Ovary (tissue), 9 donors: ENCODE measurements around the gene KCNK4. TPM values are rescaled to one million over a fixed set of nuclear protein-coding genes. Genes with fewer than 3 reads are reported as not detected.

ENCODE experiments used
- DNase-seq, 5 donors: peaks; one replicate each; pipeline ENCODE4 v3.0.0-alpha.2; 2019 to 2020
- H3K27ac ChIP-seq, 2 donors: fragments of 200-600 bp; one replicate each; pipeline versions ENCODE4 v1.5.1 to v1.8.0; 2019 to 2022
- H3K27me3 ChIP-seq: fragments of 200-600 bp; one replicate; pipeline ENCODE4 v1.8.0; 2022
- H3K36me3 ChIP-seq: fragments of 200-600 bp; sonication (generic); one replicate; pipeline ENCODE4 v1.5.1; 2019
- H3K4me1 ChIP-seq: one replicate; pipeline ENCODE4 v1.8.1; 2013; ENCODE audit warnings: mild to moderate bottlenecking, moderate library complexity; ENCODE audit not compliant: insufficient read depth
- H3K4me3 ChIP-seq: fragments of 200-600 bp; sonication (generic); one replicate; pipeline ENCODE4 v1.5.1; 2017
- H3K9me3 ChIP-seq, 2 donors: fragments of 200-600 bp in 1 of 2; sonication (generic) in 1 of 2; one replicate each; pipeline versions ENCODE4 v1.5.1 to v1.8.1; 2013 to 2019; ENCODE audit warnings: mild to moderate bottlenecking in 1 of 2, moderate library complexity in 1 of 2
- EP300 ChIP-seq: sonication (generic); formaldehyde crosslinking; IDR thresholded peaks from one replicate; pipeline ENCODE4 v1.6.1; 2017; ENCODE audit warnings: antibody characterized with exemption
- POLR2A ChIP-seq: fragments of 450-650 bp; IDR thresholded peaks from one replicate; pipeline ENCODE4 v1.6.1; 2017; ENCODE audit warnings: antibody characterized with exemption, mild to moderate bottlenecking, moderate library complexity
- WGBS, 3 donors: extraction: QIAGEN DNeasy Blood & Tissue Kit in 1 of 3; methylation state at CpG; one replicate each; pipeline versions ENCODE4 v1.1.5 to v1.1.7; 2013 to 2017; 5-methylcytosine and 5-hydroxymethylcytosine counted together
- intact Hi-C, 4 donors: fragments of 100-400 bp; cut with DNase I; formaldehyde crosslinking; loops; one replicate each; pipeline versions ENCODE4 v1.11.0 to v1.15.1; 2022 to 2023
- polyA plus RNA-seq, 2 donors: library from polyadenylated mRNA; stranded (reverse); fragments of 200-250 nt in 1 of 2; fragments of 350-450 nt in 1 of 2; fragmentation: Illumina TruSeq in 1 of 2; extraction: RNeasy Lipid Tissue Mini Kit (QIAGEN cat#74804) in 1 of 2; gene quantifications; one replicate each; pipeline ENCODE4 v1.2.3, GENCODE V29; 2013 to 2014
- total RNA-seq, 7 donors: library from RNA; depleted of rRNA in 2 of 7; stranded (reverse); fragments of >200 nt in 2 of 7; fragmentation: NEBNext Ultra II Directional in 3 of 7; extraction: Animal tissue kit (Norgen Biotek cat#: 25700) in 3 of 7; gene quantifications; one replicate each; pipeline versions ENCODE4 v1.1.0 to v1.2.4, GENCODE V29; 2016 to 2023
- TF ChIP-seq, protein P1 (sequence below), 3 donors: fragments of 450-650 bp in 2 of 3; fragments of 200-600 bp in 1 of 3; IDR thresholded peaks; one replicate each; pipeline versions ENCODE4 v1.5.1 to v1.8.0; 2016 to 2022; ENCODE audit warnings: antibody characterized with exemption in 3 of 3, mild to moderate bottlenecking in 1 of 3
- donor health status: DM: no; HTN: no; CAD: no; lungs with moderate emphysema.
- donor health status: DM: no; HTN: no; CAD: no.
- donor health status: Bipolar disorder and iron deficiency.
- donor health status: DM: yes; HTN: yes; CAD: no.
- donor health status: DM: no; HTN: no; CAD: no.
- donor health status: DM: yes; HTN: yes; CAD: no.

Gene KCNK4
- total and polyA plus RNA-seq, 9 donors: not detected

DNA sequence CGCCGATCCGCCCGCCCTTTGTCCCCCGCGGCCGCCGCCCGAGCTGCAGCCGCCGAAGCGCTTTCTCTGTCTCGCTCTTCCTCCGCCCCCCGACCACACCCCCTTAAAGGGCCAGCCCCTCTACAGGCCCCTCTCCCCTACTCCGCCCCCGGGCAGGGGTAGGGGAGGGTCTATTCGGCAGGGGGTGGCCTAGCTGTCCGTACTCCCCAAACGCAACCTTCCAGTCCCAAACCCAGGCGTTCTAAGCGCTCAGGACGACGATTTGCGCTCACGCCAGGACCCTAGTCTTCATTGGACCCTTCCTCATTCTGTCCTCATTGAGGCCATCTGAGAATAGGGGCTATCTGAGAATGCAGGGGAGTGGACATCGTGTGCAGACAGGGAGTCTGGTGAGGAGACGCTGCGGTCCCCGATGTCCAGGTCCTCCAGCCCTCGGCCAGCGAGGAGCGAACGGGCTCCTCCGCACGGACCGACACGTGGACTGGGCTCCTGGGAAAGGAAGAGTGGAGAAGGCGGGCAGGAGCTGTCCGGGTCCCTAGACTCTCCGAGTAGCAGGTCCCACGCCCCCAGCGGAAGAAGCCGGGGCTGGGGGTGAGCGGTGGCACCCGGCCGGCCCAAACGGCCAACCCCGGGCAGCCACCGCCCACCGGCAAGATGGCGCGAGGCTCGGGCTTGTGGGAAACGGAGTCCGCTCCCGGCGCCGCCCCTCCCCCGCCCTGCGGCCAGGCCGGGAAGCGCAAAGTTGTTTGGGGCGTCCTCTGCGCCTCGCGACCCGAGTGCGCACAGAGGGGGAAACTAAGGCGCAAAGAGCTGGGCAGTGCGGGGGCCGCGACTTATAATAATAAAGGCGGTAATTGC is 44.0 kb upstream of the KCNK4 start, which contains the start of gene PPP1R14B:
TSS of gene PPP1R14B (minus strand) at position 73 of the 858 bp plus-strand sequence. CDS start 270 bp downstream, outside the sequence.
- Histone ChIP-seq H3K9me3 (no peaks in the 10 kb centered on the region), H3K4me3 (peak within 1 kb of the TSS; percentile 64), H3K27me3 (no peaks in the 10 kb centered on the region), H3K4me1 (peaks cover 16% of the 10 kb centered on the region), H3K27ac (peak within 1 kb of the TSS; percentile 41 to 69), H3K36me3 (no peaks in the 10 kb centered on the region)
- TF ChIP-seq, protein P1, sequence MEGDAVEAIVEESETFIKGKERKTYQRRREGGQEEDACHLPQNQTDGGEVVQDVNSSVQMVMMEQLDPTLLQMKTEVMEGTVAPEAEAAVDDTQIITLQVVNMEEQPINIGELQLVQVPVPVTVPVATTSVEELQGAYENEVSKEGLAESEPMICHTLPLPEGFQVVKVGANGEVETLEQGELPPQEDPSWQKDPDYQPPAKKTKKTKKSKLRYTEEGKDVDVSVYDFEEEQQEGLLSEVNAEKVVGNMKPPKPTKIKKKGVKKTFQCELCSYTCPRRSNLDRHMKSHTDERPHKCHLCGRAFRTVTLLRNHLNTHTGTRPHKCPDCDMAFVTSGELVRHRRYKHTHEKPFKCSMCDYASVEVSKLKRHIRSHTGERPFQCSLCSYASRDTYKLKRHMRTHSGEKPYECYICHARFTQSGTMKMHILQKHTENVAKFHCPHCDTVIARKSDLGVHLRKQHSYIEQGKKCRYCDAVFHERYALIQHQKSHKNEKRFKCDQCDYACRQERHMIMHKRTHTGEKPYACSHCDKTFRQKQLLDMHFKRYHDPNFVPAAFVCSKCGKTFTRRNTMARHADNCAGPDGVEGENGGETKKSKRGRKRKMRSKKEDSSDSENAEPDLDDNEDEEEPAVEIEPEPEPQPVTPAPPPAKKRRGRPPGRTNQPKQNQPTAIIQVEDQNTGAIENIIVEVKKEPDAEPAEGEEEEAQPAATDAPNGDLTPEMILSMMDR (IDR thresholded peaks at IDR 0.05): peak in 1 of 3 donors; percentile 29
- no peak for TF ChIP-seq POLR2A
- intact Hi-C loops: no loop called here
- WGBS, 3 donors: 0 to 1% (median 1%) methylated on average over 34 to 72 of the region's 74 CpGs
- peak; percentile 84 to 91 (median 88) for DNase-seq

DNA sequence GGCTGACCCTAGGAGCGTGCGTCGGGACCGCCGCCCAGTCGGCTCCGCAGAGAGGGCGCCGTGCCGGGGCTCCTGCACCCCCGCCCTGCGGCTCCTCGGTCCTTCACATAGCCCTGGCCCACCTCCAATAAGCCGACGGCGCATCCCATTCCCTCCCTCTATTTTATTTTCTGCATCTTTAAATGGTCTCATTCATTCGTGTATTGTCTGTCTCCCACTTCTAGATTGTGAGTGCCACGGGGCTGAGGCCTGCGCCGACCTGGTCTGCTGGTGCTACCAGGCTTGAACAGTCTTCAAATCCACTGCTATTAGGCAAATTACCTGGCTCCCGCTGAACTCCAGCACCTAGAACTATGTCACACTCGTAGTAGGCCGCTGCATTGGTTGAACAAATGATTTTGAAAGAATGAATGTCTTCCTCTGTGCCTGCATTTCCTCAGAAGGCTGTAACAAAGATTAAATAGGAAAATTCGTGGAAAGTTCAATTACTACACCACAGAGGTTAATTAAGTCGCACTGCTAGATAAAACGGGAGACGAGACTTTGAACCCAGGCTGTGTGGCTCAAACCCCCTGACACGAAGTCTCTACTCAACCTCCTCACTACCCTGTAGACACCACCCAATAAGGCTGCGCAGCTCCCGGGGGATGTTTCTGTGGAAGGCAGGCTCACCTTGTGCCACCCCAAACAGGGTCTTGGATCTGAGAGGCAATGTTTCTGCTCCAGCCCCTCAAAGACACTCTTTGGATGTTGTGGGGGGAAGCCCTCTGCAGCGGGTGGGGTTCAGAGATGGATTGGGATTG is 43.2 kb upstream of the KCNK4 start:
- Histone ChIP-seq H3K36me3 (no peaks in the 10 kb centered on the region), H3K27me3 (no peaks in the 10 kb centered on the region), H3K4me1 (peaks cover 15% of the 10 kb centered on the region), H3K9me3 (no peaks in the 10 kb centered on the region), H3K27ac (peak overlapping the region; percentile 16 to 69), H3K4me3 (peak overlapping the region; percentile 64)
- peak in 2 of 5 donors; percentile 53 to 71 for DNase-seq
- WGBS, 3 donors: 34 to 35% (median 34%) methylated on average over 31 of the region's 31 CpGs
- TF ChIP-seq POLR2A (no peak), EP300 (no peak)
- TF ChIP-seq, protein P1 (IDR thresholded peaks at IDR 0.05): no peak
- intact Hi-C loops: no loop called here

DNA sequence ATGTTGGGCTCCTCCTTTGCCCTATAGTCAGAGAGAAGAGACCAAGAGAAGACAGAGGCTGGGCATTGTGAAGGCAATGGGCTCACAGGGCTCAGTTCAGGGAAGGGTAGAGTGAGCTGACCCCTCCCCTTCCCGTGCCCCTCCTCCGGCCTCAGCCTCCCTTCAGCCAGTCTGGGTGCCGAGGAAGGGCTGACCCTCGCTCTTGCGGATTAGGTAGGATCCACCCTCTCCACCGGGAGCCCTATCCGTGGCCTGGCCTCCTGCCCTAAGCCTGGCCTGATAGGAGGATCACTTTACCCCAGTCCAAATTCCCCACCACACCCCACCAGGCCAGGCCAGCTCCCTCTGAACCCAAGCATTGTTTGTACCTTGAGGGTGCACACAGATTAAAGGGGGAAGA is 42.5 kb upstream of the KCNK4 start:
- Histone ChIP-seq H3K27me3 (no peaks in the 10 kb centered on the region), H3K27ac (no peak overlapping the region), H3K4me3 (no peak overlapping the region), H3K36me3 (no peaks in the 10 kb centered on the region), H3K4me1 (peaks cover 15% of the 10 kb centered on the region), H3K9me3 (no peaks in the 10 kb centered on the region)
- intact Hi-C loops: no loop called here
- WGBS, 3 donors: 74 to 91% (median 83%) methylated on average over 5 to 7 of the region's 7 CpGs
- no peak for TF ChIP-seq EP300
- no peak for TF ChIP-seq POLR2A
- TF ChIP-seq, protein P1 (IDR thresholded peaks at IDR 0.05): no peak
- DNase-seq: no peak

DNA sequence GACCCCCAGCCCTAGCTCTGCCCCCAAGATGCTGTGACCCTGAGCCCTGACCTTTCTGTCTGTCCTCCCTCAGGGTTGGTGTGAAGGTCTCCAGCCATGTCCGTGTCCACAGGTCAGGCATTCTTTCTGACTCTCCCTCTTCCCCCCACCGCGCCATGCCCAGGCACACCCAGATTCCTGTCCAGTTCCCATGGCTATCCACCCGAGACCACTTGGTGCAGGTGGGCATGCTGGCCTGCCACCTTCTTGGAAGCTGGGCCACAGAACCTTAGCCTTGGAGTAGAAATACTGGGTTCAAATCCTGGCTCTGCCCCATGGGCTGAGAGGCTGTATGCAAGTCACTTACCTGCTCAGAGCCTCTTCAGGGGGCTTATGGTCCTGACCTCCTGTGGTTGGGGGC is 42.1 kb upstream of the KCNK4 start:
- TF ChIP-seq, protein P1 (IDR thresholded peaks at IDR 0.05): no peak
- TF ChIP-seq EP300 (no peak), POLR2A (no peak)
- peaks cover 15% of the 10 kb centered on the region for H3K4me1 ChIP-seq
- H3K9me3 ChIP-seq: no peaks in the 10 kb centered on the region
- H3K27ac ChIP-seq: no peak overlapping the region
- no peak for DNase-seq
- intact Hi-C loops: no loop called here
- WGBS, 3 donors: 92 to 95% (median 94%) methylated on average over 4 of the region's 4 CpGs
- no peaks in the 10 kb centered on the region for H3K36me3 ChIP-seq
- H3K27me3 ChIP-seq: no peaks in the 10 kb centered on the region
- no peak overlapping the region for H3K4me3 ChIP-seq
